PFSK-1 (cell line): ENCODE measurements around the gene PODN.

ENCODE experiments used
- POLR2AphosphoS5 ChIP-seq: IDR thresholded peaks from 2 replicates; pipeline ENCODE4 v1.6.1; 2012; ENCODE audit warnings: low read depth, mild to moderate bottlenecking, control low read depth, low read length, moderate library complexity
- REST ChIP-seq, 2 experiments: IDR thresholded peaks; 2 replicates each; pipeline versions ENCODE4 v1.6.1 to v1.8.0; 2011 to 2012; ENCODE audit warnings: low read depth in 2 of 2, low read length in 2 of 2, control low read depth in 1 of 2, inconsistent platforms in 1 of 2, mild to moderate bottlenecking in 1 of 2, moderate library complexity in 1 of 2; ENCODE audit not compliant: insufficient read depth in 1 of 2
- SIN3A ChIP-seq: IDR thresholded peaks from 2 replicates; pipeline ENCODE4 v1.6.1; 2012; ENCODE audit warnings: mild to moderate bottlenecking, low read length, moderate library complexity, borderline replicate concordance; ENCODE audit not compliant: insufficient read depth

GRCh38 chr1:53121319-53122172 lies 59.5 kb downstream of the PODN start:
- TF ChIP-seq REST (IDR thresholded peaks at IDR 0.05; ENCODE audit: insufficient read depth in 1 of 2, low read depth in 2 of 2, low read length in 2 of 2) (no peak), SIN3A (peak; percentile 10; the same call in 1 of the 2 replicates), POLR2AphosphoS5 (no peak)
